Endothelial cell of umbilical vein (primary cell): ENCODE data around the gene TRIM24. TPM values are rescaled to one million over a fixed set of nuclear protein-coding genes. Genes with fewer than 3 reads are reported as not detected.

Source experiments
- BruUV-seq: library from RNA; stranded (reverse); fragments of 400-500 nt; replicated peaks from 2 replicates; lab custom pipeline; 2021; lab: Mats Ljungman, UMichigan
- CTCF ChIA-PET: fragments of 300-600, 350-600 bp; sonication (Branson Sonifier 250); formaldehyde crosslinking; loops from one replicate; lab custom pipeline; 2021; ENCODE audit warnings: antibody characterized with exemption, inconsistent platforms; lab: Charles Lee
- POLR2A ChIA-PET: fragments of 300-600, 350-600 bp; sonication (Branson Sonifier 250); formaldehyde crosslinking; loops from one replicate; lab custom pipeline; 2021; ENCODE audit warnings: antibody characterized with exemption, inconsistent platforms; lab: Charles Lee
- DNase-seq: peaks from one replicate; pipeline ENCODE4 v3.0.0-alpha.2; 2011; ENCODE audit warnings: low read depth, low spot score
- FAIRE-seq: peaks from 2 replicates; lab custom pipeline; 2011; peaks lifted over from hg19 to GRCh38; lab: Jason Lieb, UNC
- H2AFZ ChIP-seq: 2 replicates; pipeline ENCODE4 v1.6.0; 2012; ENCODE audit warnings: low read depth, low read length, control low read depth, inconsistent platforms
- H3K27ac ChIP-seq: 2 replicates; pipeline ENCODE4 v1.5.1; 2011; ENCODE audit warnings: low read depth, mild to moderate bottlenecking, control low read depth, low read length, moderate library complexity; ENCODE audit not compliant: insufficient read depth
- H3K27me3 ChIP-seq, 2 experiments: 2 replicates each; pipeline versions ENCODE4 v1.6.0 to v1.6.1; 2011; ENCODE audit warnings: low read length in 2 of 2, mixed read lengths in 1 of 2; ENCODE audit not compliant: control insufficient read depth in 2 of 2, insufficient read depth in 2 of 2
- H3K36me3 ChIP-seq, 2 experiments: 2 replicates in 1 of 2; 3 replicates in 1 of 2; pipeline ENCODE4 v1.5.1; 2011; ENCODE audit warnings: low read length in 2 of 2, mild to moderate bottlenecking in 1 of 2, moderate library complexity in 1 of 2; ENCODE audit not compliant: control insufficient read depth in 2 of 2, insufficient read depth in 2 of 2; ENCODE audit errors: extremely low read depth in 1 of 2
- H3K4me1 ChIP-seq: 3 replicates; pipeline ENCODE4 v1.5.1; 2011; ENCODE audit warnings: mild to moderate bottlenecking, low read length; ENCODE audit not compliant: control insufficient read depth, insufficient read depth; ENCODE audit errors: extremely low read depth
- H3K4me2 ChIP-seq: 2 replicates; pipeline ENCODE4 v1.6.1; 2011; ENCODE audit warnings: low read length, control low read depth, mixed read lengths; ENCODE audit not compliant: insufficient read depth
- H3K4me3 ChIP-seq, 3 experiments: fragments of 200-600 bp in 1 of 3; sonication (generic), shearing (Covaris generic) in 1 of 3; replicated peaks in 1 of 3; 2 replicates each; pipeline ENCODE4 v1.5.1; 2011 to 2016; ENCODE audit warnings: control low read depth in 3 of 3, low read length in 3 of 3, mild to moderate bottlenecking in 2 of 3, inconsistent platforms in 1 of 3, low read depth in 1 of 3, moderate library complexity in 1 of 3; ENCODE audit not compliant: insufficient read depth in 1 of 3
- H3K79me2 ChIP-seq: 2 replicates; pipeline ENCODE4 v1.6.0; 2012; ENCODE audit warnings: low read length, inconsistent platforms; ENCODE audit not compliant: control insufficient read depth, insufficient read depth
- H3K9ac ChIP-seq: replicated peaks from 2 replicates; pipeline ENCODE3; 2011; ENCODE audit warnings: low read length, control low read depth; ENCODE audit not compliant: insufficient read depth; ENCODE audit errors: extremely low read depth
- H3K9me1 ChIP-seq: replicated peaks from 3 replicates; pipeline ENCODE4 v1.6.0; 2011; ENCODE audit warnings: mild to moderate bottlenecking, low read length; ENCODE audit not compliant: control insufficient read depth, insufficient read depth; ENCODE audit errors: extremely low read depth
- H3K9me3 ChIP-seq: replicated peaks from 2 replicates; pipeline ENCODE4 v1.5.1; 2012; ENCODE audit warnings: low read length, inconsistent platforms; ENCODE audit not compliant: control insufficient read depth, insufficient read depth
- H4K20me1 ChIP-seq: replicated peaks from 2 replicates; pipeline ENCODE3; 2011; ENCODE audit warnings: mild to moderate bottlenecking, low read length; ENCODE audit not compliant: control insufficient read depth, insufficient read depth; ENCODE audit errors: extremely low read depth
- CTCF ChIP-seq, 2 donors: IDR thresholded peaks; 1 replicate in 1 of 2; 2 replicates in 1 of 2; pipeline ENCODE4 v1.5.1; 2011; ENCODE audit warnings: low read length in 2 of 2, mild to moderate bottlenecking in 2 of 2, moderate library complexity in 2 of 2, control low read depth in 1 of 2, inconsistent platforms in 1 of 2, low read depth in 1 of 2; ENCODE audit not compliant: insufficient read depth in 1 of 2; ENCODE audit errors: extremely low read depth in 1 of 2
- EZH2 ChIP-seq: IDR thresholded peaks from 2 replicates; pipeline ENCODE4 v1.6.1; 2012; ENCODE audit warnings: borderline replicate concordance, low read depth, mild to moderate bottlenecking, moderate library complexity, low read length, inconsistent platforms; ENCODE audit not compliant: severe bottlenecking
- FOS ChIP-seq: IDR thresholded peaks from 2 replicates; pipeline ENCODE4 v1.6.1; 2011; ENCODE audit warnings: mild to moderate bottlenecking, low read length, moderate library complexity, borderline replicate concordance; ENCODE audit not compliant: insufficient read depth
- GATA2 ChIP-seq: IDR thresholded peaks from 2 replicates; pipeline ENCODE4 v1.7.0; 2011; ENCODE audit warnings: low read depth, mild to moderate bottlenecking, moderate library complexity, mixed read lengths, low read length; ENCODE audit not compliant: insufficient read length, insufficient read depth
- JUN ChIP-seq: IDR thresholded peaks from 2 replicates; pipeline ENCODE4 v1.6.1; 2011; ENCODE audit warnings: borderline replicate concordance, low read depth; ENCODE audit not compliant: insufficient read length, insufficient read depth
- MAX ChIP-seq: IDR thresholded peaks from 2 replicates; pipeline ENCODE4 v1.6.1; 2011; ENCODE audit not compliant: insufficient read depth, insufficient read length
- MYC ChIP-seq: IDR thresholded peaks from one replicate; pipeline ENCODE4 v1.6.1; 2011; ENCODE audit warnings: mild to moderate bottlenecking, low read depth, low read length
- POLR2A ChIP-seq: IDR thresholded peaks from 2 replicates; pipeline ENCODE4 v1.6.1; 2012; ENCODE audit warnings: low read depth, mild to moderate bottlenecking, control low read depth, low read length
- POLR2AphosphoS5 ChIP-seq: IDR thresholded peaks from 2 replicates; pipeline ENCODE4 v1.6.1; 2012; ENCODE audit warnings: low read depth, mild to moderate bottlenecking, control low read depth, low read length, moderate library complexity; ENCODE audit not compliant: insufficient read depth
- dilution Hi-C: fragments of 300-500 bp; cut with MboI; formaldehyde crosslinking; loops from one replicate; pipeline ENCODE4 v1.15.0; 2019; ENCODE audit warnings: low sequenced_read_pairs; ENCODE audit not compliant: extremely low pct_ligation_motif_present
- intact Hi-C: fragments of 100-400 bp; cut with micrococcal nuclease; formaldehyde crosslinking; loops from one replicate; pipeline ENCODE4 v1.10.0; 2022
- polyA plus RNA-seq, 4 experiments: library from polyadenylated mRNA; depleted of rRNA in 3 of 4; stranded (reverse) in 3 of 4; unstranded in 1 of 4; fragments of >200 nt; gene quantifications; 2 replicates each; pipeline versions ENCODE4 v1.2.1 to v1.2.3, GENCODE V29; 2011 to 2012; ENCODE audit warnings: missing spikeins in 1 of 4
- total RNA-seq: library from RNA; stranded (reverse); gene quantifications from 2 replicates; pipeline ENCODE4 v1.2.3, GENCODE V29; 2021

The TRIM24 gene
- total and polyA plus RNA-seq, 2 donors (not counting 3 experiments of a cell fraction or from before 2014, with no cell fraction given) = 9.1 to 26.1 TPM

GRCh38 chr7:138478499-138478908 is 18.4 kb downstream of the TRIM24 start:
- Histone ChIP-seq H3K9me3 (no peaks in the 10 kb centered on the region), H3K27me3 (no peaks in the 10 kb centered on the region), H2AFZ (no peak overlapping the region), H3K9ac (no peak overlapping the region), H3K4me1 (no peaks in the 10 kb centered on the region), H3K4me3 (no peak overlapping the region), H3K36me3 (no peaks in the 10 kb centered on the region), H3K27ac (no peak overlapping the region), H3K79me2 (peaks cover 80% of the 10 kb centered on the region), H4K20me1 (peaks cover 9% of the 10 kb centered on the region), H3K9me1 (no peaks in the 10 kb centered on the region), H3K4me2 (no peak overlapping the region)
- DNase-seq (no peak), FAIRE-seq (no peak)
- dilution Hi-C loops (no loop called here), intact Hi-C loops (no loop called here)
- no TSS peak for BruUV-seq
- ChIA-PET POLR2A (no interaction called here), CTCF (interaction anchor here (0.9 kb wide), 1 partner anchor 10 kb away, joined by 4 read pairs; no protein-coding TSS in a partner anchor)
- TF ChIP-seq JUN (no peak), POLR2A (no peak), EZH2 (no peak), CTCF (IDR thresholded peaks at IDR 0.05; ENCODE audit: extremely low read depth in 1 of 2, insufficient read depth in 1 of 2, low read depth in 1 of 2, low read length in 2 of 2) (no peak), MYC (no peak), GATA2 (no peak), MAX (no peak), POLR2AphosphoS5 (no peak), FOS (no peak)
